ENCODE results near the gene IL17RC.

Gene IL17RC

GRCh38 chr3:9932843-9933560 lies 16.1 kb downstream of the IL17RC start:
- peaks cover 8 to 12% of the 10 kb centered on the region in 2 experiments for H3K4me1 ChIP-seq (ENCODE audit: control insufficient read depth in 1 of 2, insufficient read depth in 2 of 2, low read length in 2 of 2)
- no peak overlapping the region for H3K23ac ChIP-seq (ENCODE audit: low read length)
- peak overlapping the region; percentile 42 for H3K18ac ChIP-seq (ENCODE audit: low read length)
- H4K91ac ChIP-seq (ENCODE audit: low read depth, low read length) = peak overlapping the region; percentile 41
- H3K9me3 ChIP-seq (ENCODE audit: insufficient read depth, low read depth, low read length) = no peaks in the 10 kb centered on the region
- peak overlapping the region; percentile 18 for H2BK120ac ChIP-seq (ENCODE audit: insufficient read depth, low read length, poor library complexity)
- no peaks in the 10 kb centered on the region for H3K27me3 ChIP-seq (ENCODE audit: insufficient read depth, low read length)
- no CpG with 5 or more reads among the region's 77 CpGs for WGBS (ENCODE audit: extremely low coverage, insufficient coverage, insufficient read length)
- peak; percentile 69 to 80 for DNase-seq
- peaks cover 4% of the 10 kb centered on the region for H3K79me2 ChIP-seq (ENCODE audit: control insufficient read depth, insufficient read depth, low read length, poor library complexity)
- no peak overlapping the region for H2BK12ac ChIP-seq (ENCODE audit: low read length)
- H3K4me2 ChIP-seq (ENCODE audit: low read length) = peak overlapping the region; percentile 99
- peak overlapping the region; percentile 78 for H4K12ac ChIP-seq (ENCODE audit: low read depth, low read length)
- peak overlapping the region; percentile 83 for H3K14ac ChIP-seq (ENCODE audit: low read length)
- H3K4ac ChIP-seq (ENCODE audit: low read depth, low read length) = peak overlapping the region; percentile 39
- peak overlapping the region; percentile 47 for H4K8ac ChIP-seq (ENCODE audit: low read depth, low read length)
- peak overlapping the region; percentile 79 for H3K9ac ChIP-seq (ENCODE audit: low read length)
- peak overlapping the region; percentile 61 for H3K27ac ChIP-seq (ENCODE audit: low read depth, low read length)
- peaks cover 5 to 11% of the 10 kb centered on the region in 2 experiments for H3K36me3 ChIP-seq (ENCODE audit: control insufficient read depth in 1 of 2, insufficient read depth in 2 of 2, low read length in 2 of 2)
- H3K79me1 ChIP-seq (ENCODE audit: low read length) = peaks cover 9% of the 10 kb centered on the region
- peak overlapping the region; percentile 75 for H2AK5ac ChIP-seq (ENCODE audit: low read length)
- peak overlapping the region; percentile 89 for H2AFZ ChIP-seq (ENCODE audit: insufficient read depth, low read length, poor library complexity)
- no peak overlapping the region for H2BK5ac ChIP-seq (ENCODE audit: low read depth, low read length, poor library complexity)
- peak overlapping the region; percentile 72 for H3K4me3 ChIP-seq (ENCODE audit: low read depth, low read length)

- peak within 1 kb of the TSS; percentile 84 for H3K4me3 ChIP-seq (ENCODE audit: low read depth, low read length)
- WGBS (ENCODE audit: extremely low coverage, insufficient coverage, insufficient read length) = no CpG with 5 or more reads among the region's 50 CpGs
- peak within 1 kb of the TSS; percentile 18 for H2BK120ac ChIP-seq (ENCODE audit: insufficient read depth, low read length, poor library complexity)
- peak within 1 kb of the TSS; percentile 39 for H3K4ac ChIP-seq (ENCODE audit: low read depth, low read length)
- H3K14ac ChIP-seq (ENCODE audit: low read length) = peak within 1 kb of the TSS; percentile 83
- H3K27ac ChIP-seq (ENCODE audit: low read depth, low read length) = peak within 1 kb of the TSS; percentile 61
- H4K12ac ChIP-seq (ENCODE audit: low read depth, low read length) = peak within 1 kb of the TSS; percentile 78
- peaks cover 5 to 11% of the 10 kb centered on the region in 2 experiments for H3K36me3 ChIP-seq (ENCODE audit: control insufficient read depth in 1 of 2, insufficient read depth in 2 of 2, low read length in 2 of 2)
- H3K79me2 ChIP-seq (ENCODE audit: control insufficient read depth, insufficient read depth, low read length, poor library complexity) = peaks cover 4% of the 10 kb centered on the region
- peak within 1 kb of the TSS; percentile 99 for H3K4me2 ChIP-seq (ENCODE audit: low read length)
- peak within 1 kb of the TSS; percentile 75 for H2AK5ac ChIP-seq (ENCODE audit: low read length)
- peak within 1 kb of the TSS; percentile 45 for H3K18ac ChIP-seq (ENCODE audit: low read length)
- DNase-seq = peak; percentile 92 to 96
- H2AFZ ChIP-seq (ENCODE audit: insufficient read depth, low read length, poor library complexity) = peak within 1 kb of the TSS; percentile 89
- H3K9me3 ChIP-seq (ENCODE audit: insufficient read depth, low read depth, low read length) = no peaks in the 10 kb centered on the region
- H3K9ac ChIP-seq (ENCODE audit: low read length) = peak within 1 kb of the TSS; percentile 79
- H4K8ac ChIP-seq (ENCODE audit: low read depth, low read length) = peak within 1 kb of the TSS; percentile 80
- H2BK5ac ChIP-seq (ENCODE audit: low read depth, low read length, poor library complexity) = peak within 1 kb of the TSS; percentile 58
- peak within 1 kb of the TSS; percentile 48 for H4K91ac ChIP-seq (ENCODE audit: low read depth, low read length)
- H3K79me1 ChIP-seq (ENCODE audit: low read length) = peaks cover 9% of the 10 kb centered on the region
- H3K27me3 ChIP-seq (ENCODE audit: insufficient read depth, low read length) = no peaks in the 10 kb centered on the region
- H3K4me1 ChIP-seq (ENCODE audit: control insufficient read depth in 1 of 2, insufficient read depth in 2 of 2, low read length in 2 of 2) = peaks cover 8 to 12% of the 10 kb centered on the region in 2 experiments
- H2BK12ac ChIP-seq (ENCODE audit: low read length) = peak within 1 kb of the TSS; percentile 37
- H3K23ac ChIP-seq (ENCODE audit: low read length) = no peak within 1 kb of the TSS
Observed at GRCh38 chr3:9933561-9934234, 16.8 kb downstream of the IL17RC start, which contains the start of gene CRELD1. Gene CRELD1, plus strand, starts transcription at chr3:9933834. Its CDS starts 605 bp downstream, at chr3:9934439.

GRCh38 chr3:9934235-9934621 lies 17.3 kb downstream of the IL17RC start:
- Histone ChIP-seq H2BK120ac (ENCODE audit: insufficient read depth, low read length, poor library complexity) (no peak overlapping the region), H4K8ac (ENCODE audit: low read depth, low read length) (peak overlapping the region; percentile 80), H2BK12ac (ENCODE audit: low read length) (no peak overlapping the region), H3K14ac (ENCODE audit: low read length) (no peak overlapping the region), H3K27ac (ENCODE audit: low read depth, low read length) (no peak overlapping the region), H3K4me2 (ENCODE audit: low read length) (peak overlapping the region; percentile 99), H2AK5ac (ENCODE audit: low read length) (no peak overlapping the region), H3K4me1 (ENCODE audit: control insufficient read depth in 1 of 2, insufficient read depth in 2 of 2, low read length in 2 of 2) (peaks cover 8 to 12% of the 10 kb centered on the region in 2 experiments), H3K36me3 (ENCODE audit: control insufficient read depth in 1 of 2, insufficient read depth in 2 of 2, low read length in 2 of 2) (peaks cover 5 to 11% of the 10 kb centered on the region in 2 experiments), H3K79me2 (ENCODE audit: control insufficient read depth, insufficient read depth, low read length, poor library complexity) (peaks cover 4% of the 10 kb centered on the region), H3K18ac (ENCODE audit: low read length) (peak overlapping the region; percentile 31), H3K9ac (ENCODE audit: low read length) (peak overlapping the region; percentile 28), H3K9me3 (ENCODE audit: insufficient read depth, low read depth, low read length) (no peaks in the 10 kb centered on the region), H3K4me3 (ENCODE audit: low read depth, low read length) (peak overlapping the region; percentile 13), H2BK5ac (ENCODE audit: low read depth, low read length, poor library complexity) (no peak overlapping the region), H3K27me3 (ENCODE audit: insufficient read depth, low read length) (no peaks in the 10 kb centered on the region), H3K79me1 (ENCODE audit: low read length) (peaks cover 9% of the 10 kb centered on the region), H4K91ac (ENCODE audit: low read depth, low read length) (peak overlapping the region; percentile 48), H2AFZ (ENCODE audit: insufficient read depth, low read length, poor library complexity) (peak overlapping the region; percentile 57), H4K12ac (ENCODE audit: low read depth, low read length) (peak overlapping the region; percentile 64), H3K23ac (ENCODE audit: low read length) (no peak overlapping the region), H3K4ac (ENCODE audit: low read depth, low read length) (peak overlapping the region; percentile 3)
- DNase-seq = no peak
- WGBS (ENCODE audit: extremely low coverage, insufficient coverage, insufficient read length) = no CpG with 5 or more reads among the region's 11 CpGs

GRCh38 chr3:9934993-9935392 lies 18.1 kb downstream of the IL17RC start:
- H4K12ac ChIP-seq (ENCODE audit: low read depth, low read length) = no peak overlapping the region
- H3K18ac ChIP-seq (ENCODE audit: low read length) = no peak overlapping the region
- no CpG with 5 or more reads among the region's 4 CpGs for WGBS (ENCODE audit: extremely low coverage, insufficient coverage, insufficient read length)
- peaks cover 8 to 12% of the 10 kb centered on the region in 2 experiments for H3K4me1 ChIP-seq (ENCODE audit: control insufficient read depth in 1 of 2, insufficient read depth in 2 of 2, low read length in 2 of 2)
- no peaks in the 10 kb centered on the region for H3K27me3 ChIP-seq (ENCODE audit: insufficient read depth, low read length)
- no peaks in the 10 kb centered on the region for H3K9me3 ChIP-seq (ENCODE audit: insufficient read depth, low read depth, low read length)
- no peak overlapping the region for H3K9ac ChIP-seq (ENCODE audit: low read length)
- no peak overlapping the region for H2BK12ac ChIP-seq (ENCODE audit: low read length)
- H2BK120ac ChIP-seq (ENCODE audit: insufficient read depth, low read length, poor library complexity) = no peak overlapping the region
- H4K91ac ChIP-seq (ENCODE audit: low read depth, low read length) = no peak overlapping the region
- no peak overlapping the region for H3K14ac ChIP-seq (ENCODE audit: low read length)
- no peak overlapping the region for H3K4ac ChIP-seq (ENCODE audit: low read depth, low read length)
- no peak overlapping the region for H3K4me2 ChIP-seq (ENCODE audit: low read length)
- no peak for DNase-seq
- no peak overlapping the region for H2AFZ ChIP-seq (ENCODE audit: insufficient read depth, low read length, poor library complexity)
- H2BK5ac ChIP-seq (ENCODE audit: low read depth, low read length, poor library complexity) = no peak overlapping the region
- H3K36me3 ChIP-seq (ENCODE audit: control insufficient read depth in 1 of 2, insufficient read depth in 2 of 2, low read length in 2 of 2) = peaks cover under 1 to 7% of the 10 kb centered on the region in 2 experiments
- no peak overlapping the region for H3K27ac ChIP-seq (ENCODE audit: low read depth, low read length)
- no peak overlapping the region for H3K4me3 ChIP-seq (ENCODE audit: low read depth, low read length)
- peaks cover 9% of the 10 kb centered on the region for H3K79me1 ChIP-seq (ENCODE audit: low read length)
- H3K23ac ChIP-seq (ENCODE audit: low read length) = no peak overlapping the region
- no peak overlapping the region for H2AK5ac ChIP-seq (ENCODE audit: low read length)
- H4K8ac ChIP-seq (ENCODE audit: low read depth, low read length) = no peak overlapping the region
- peaks cover 4% of the 10 kb centered on the region for H3K79me2 ChIP-seq (ENCODE audit: control insufficient read depth, insufficient read depth, low read length, poor library complexity)

All from trophoblast cell (in vitro differentiated cells and primary cell).